ENCODE data around the gene ATAD2B.

DNA sequence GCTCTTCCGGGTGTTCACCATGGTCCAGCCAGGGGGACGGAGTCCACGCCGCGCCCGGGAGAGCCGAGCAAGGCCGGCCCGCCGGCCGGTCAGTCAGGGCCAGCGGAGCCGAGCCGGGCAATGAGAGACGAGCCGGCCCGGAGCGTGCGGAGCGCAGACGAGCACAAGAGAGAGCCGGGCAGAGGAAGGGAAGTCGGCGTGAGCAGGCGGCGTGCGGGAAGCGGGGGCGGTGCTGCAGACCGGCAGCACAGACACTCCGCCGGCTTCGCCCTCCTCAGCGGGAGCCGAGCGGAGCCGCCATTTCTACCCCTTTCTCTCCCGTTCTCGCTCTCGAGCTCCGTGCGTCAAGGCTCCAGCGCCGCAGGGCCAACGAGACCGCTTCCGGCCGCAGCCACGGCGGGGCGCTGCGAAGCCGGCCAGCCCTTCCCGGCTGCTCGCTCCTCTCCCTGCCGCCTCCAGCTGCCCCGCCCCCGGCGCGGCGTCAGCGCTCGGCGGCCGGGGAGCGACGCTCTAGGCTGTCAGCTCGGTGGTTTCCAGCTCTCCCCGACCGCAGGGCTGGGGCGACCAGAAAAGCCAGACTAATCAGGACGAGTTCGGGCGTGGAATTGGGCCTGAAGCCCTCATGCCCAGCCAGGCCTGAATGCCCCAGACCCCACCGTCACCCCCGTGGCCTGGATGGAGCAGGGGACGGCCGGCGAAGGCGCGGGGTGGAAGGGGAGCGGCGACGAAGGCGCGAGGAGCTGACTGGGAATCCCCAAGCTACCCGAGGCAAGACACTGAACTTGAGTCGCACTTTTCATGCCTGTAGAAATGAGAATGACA is at the start of gene ATAD2B:
- TF ChIP-seq, protein P1, sequence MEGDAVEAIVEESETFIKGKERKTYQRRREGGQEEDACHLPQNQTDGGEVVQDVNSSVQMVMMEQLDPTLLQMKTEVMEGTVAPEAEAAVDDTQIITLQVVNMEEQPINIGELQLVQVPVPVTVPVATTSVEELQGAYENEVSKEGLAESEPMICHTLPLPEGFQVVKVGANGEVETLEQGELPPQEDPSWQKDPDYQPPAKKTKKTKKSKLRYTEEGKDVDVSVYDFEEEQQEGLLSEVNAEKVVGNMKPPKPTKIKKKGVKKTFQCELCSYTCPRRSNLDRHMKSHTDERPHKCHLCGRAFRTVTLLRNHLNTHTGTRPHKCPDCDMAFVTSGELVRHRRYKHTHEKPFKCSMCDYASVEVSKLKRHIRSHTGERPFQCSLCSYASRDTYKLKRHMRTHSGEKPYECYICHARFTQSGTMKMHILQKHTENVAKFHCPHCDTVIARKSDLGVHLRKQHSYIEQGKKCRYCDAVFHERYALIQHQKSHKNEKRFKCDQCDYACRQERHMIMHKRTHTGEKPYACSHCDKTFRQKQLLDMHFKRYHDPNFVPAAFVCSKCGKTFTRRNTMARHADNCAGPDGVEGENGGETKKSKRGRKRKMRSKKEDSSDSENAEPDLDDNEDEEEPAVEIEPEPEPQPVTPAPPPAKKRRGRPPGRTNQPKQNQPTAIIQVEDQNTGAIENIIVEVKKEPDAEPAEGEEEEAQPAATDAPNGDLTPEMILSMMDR (IDR thresholded peaks at IDR 0.05; ENCODE audit: low read depth, low read length): peak; percentile 65
- TF ChIP-seq POLR2A (IDR thresholded peaks at IDR 0.05; ENCODE audit: extremely low read depth, insufficient read length): peak; percentile 84
- TF ChIP-seq MYC (IDR thresholded peaks at IDR 0.05; ENCODE audit: low read depth, low read length): peak; percentile 58
- TF ChIP-seq, protein P2, sequence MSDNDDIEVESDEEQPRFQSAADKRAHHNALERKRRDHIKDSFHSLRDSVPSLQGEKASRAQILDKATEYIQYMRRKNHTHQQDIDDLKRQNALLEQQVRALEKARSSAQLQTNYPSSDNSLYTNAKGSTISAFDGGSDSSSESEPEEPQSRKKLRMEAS (IDR thresholded peaks at IDR 0.05; ENCODE audit: low read depth, low read length): peak; percentile 46; the same call in 1 of the 2 replicates

All from NB4 (cell line).